Liver (tissue), 9 donors: ENCODE results near the gene ATF6B. TPM values are rescaled to one million over a fixed set of nuclear protein-coding genes. Genes with fewer than 3 reads are reported as not detected.

Experiments used
- DNase-seq: peaks from one replicate; pipeline ENCODE4 v3.0.0-alpha.2; 2017; ENCODE audit warnings: low spot score
- H3K27ac ChIP-seq, 2 donors: one replicate each; pipeline ENCODE4 v1.7.0; 2013; ENCODE audit warnings: inconsistent platforms in 2 of 2, low read length in 2 of 2, control low read depth in 1 of 2, low read depth in 1 of 2, mild to moderate bottlenecking in 1 of 2
- H3K27me3 ChIP-seq, 4 donors: one replicate each; pipeline versions ENCODE4 v1.6.1 to v1.7.0; 2013; ENCODE audit warnings: low read length in 3 of 4, inconsistent platforms in 1 of 4, mild to moderate bottlenecking in 1 of 4, moderate library complexity in 1 of 4; ENCODE audit not compliant: control insufficient read depth in 4 of 4, insufficient read depth in 4 of 4
- H3K36me3 ChIP-seq, 4 donors: one replicate each; pipeline versions ENCODE4 v1.6.1 to v1.7.0; 2013; ENCODE audit warnings: low read length in 3 of 4, mild to moderate bottlenecking in 3 of 4, low read depth in 1 of 4, moderate library complexity in 1 of 4; ENCODE audit not compliant: control insufficient read depth in 4 of 4, insufficient read depth in 3 of 4
- H3K4me1 ChIP-seq, 4 donors: one replicate each; pipeline versions ENCODE4 v1.6.1 to v1.7.0; 2013; ENCODE audit warnings: low read length in 3 of 4, mild to moderate bottlenecking in 3 of 4, moderate library complexity in 1 of 4; ENCODE audit not compliant: control insufficient read depth in 4 of 4, insufficient read depth in 4 of 4
- H3K4me3 ChIP-seq, 3 donors: one replicate each; pipeline versions ENCODE4 v1.6.1 to v1.7.0; 2013; ENCODE audit warnings: low read length in 3 of 3, control low read depth in 1 of 3, low read depth in 1 of 3, mild to moderate bottlenecking in 1 of 3
- H3K9ac ChIP-seq, 2 donors: one replicate each; pipeline ENCODE4 v1.7.0; 2013; ENCODE audit warnings: low read length in 2 of 2, mild to moderate bottlenecking in 2 of 2, moderate library complexity in 2 of 2, control low read depth in 1 of 2, low read depth in 1 of 2
- H3K9me3 ChIP-seq, 4 donors: one replicate each; pipeline versions ENCODE4 v1.6.1 to v1.7.0; 2013; ENCODE audit warnings: low read length in 3 of 4; ENCODE audit not compliant: control insufficient read depth in 4 of 4
- ATF3 ChIP-seq: IDR thresholded peaks from 2 replicates; pipeline ENCODE4 v1.6.1; 2016; ENCODE audit warnings: antibody characterized with exemption
- EGR1 ChIP-seq, 2 donors: IDR thresholded peaks; 2 replicates each; pipeline ENCODE4 v1.6.1; 2016 to 2018; ENCODE audit warnings: antibody characterized with exemption in 2 of 2, low read depth in 2 of 2
- FOXA1 ChIP-seq: IDR thresholded peaks from 2 replicates; pipeline ENCODE4 v1.6.1; 2016; ENCODE audit warnings: antibody characterized with exemption
- FOXA2 ChIP-seq: IDR thresholded peaks from 2 replicates; pipeline ENCODE4 v1.6.1; 2016; ENCODE audit warnings: antibody characterized with exemption
- GABPA ChIP-seq, 2 donors: IDR thresholded peaks in 1 of 2; conservative IDR thresholded peaks in 1 of 2; 2 replicates each; pipeline ENCODE4 v1.6.1; 2016; ENCODE audit warnings: antibody characterized with exemption in 2 of 2, mild to moderate bottlenecking in 1 of 2, moderate library complexity in 1 of 2
- HNF4A ChIP-seq, 2 donors: conservative IDR thresholded peaks; 2 replicates each; pipeline ENCODE4 v1.6.1; 2016; ENCODE audit warnings: antibody characterized with exemption in 2 of 2, mild to moderate bottlenecking in 2 of 2
- HNF4G ChIP-seq: IDR thresholded peaks from 2 replicates; pipeline ENCODE4 v1.6.1; 2016; ENCODE audit warnings: antibody characterized with exemption
- JUND ChIP-seq, 2 donors: IDR thresholded peaks; 2 replicates each; pipeline ENCODE4 v1.6.1; 2016; ENCODE audit warnings: antibody characterized with exemption in 2 of 2
- MAX ChIP-seq: IDR thresholded peaks from 2 replicates; pipeline ENCODE4 v1.6.1; 2016; ENCODE audit warnings: antibody characterized with exemption
- NR2F2 ChIP-seq: IDR thresholded peaks from 2 replicates; pipeline ENCODE4 v1.6.1; 2016; ENCODE audit warnings: antibody characterized with exemption
- RAD21 ChIP-seq, 2 donors: IDR thresholded peaks; 2 replicates each; pipeline ENCODE4 v1.6.1; 2016; ENCODE audit warnings: antibody characterized with exemption in 2 of 2, mild to moderate bottlenecking in 2 of 2
- RXRA ChIP-seq, 2 donors: IDR thresholded peaks; 2 replicates each; pipeline ENCODE4 v1.6.1; 2017 to 2018; ENCODE audit warnings: antibody characterized with exemption in 2 of 2, mild to moderate bottlenecking in 1 of 2
- SP1 ChIP-seq: IDR thresholded peaks from 2 replicates; pipeline ENCODE4 v1.6.1; 2018; ENCODE audit warnings: antibody characterized with exemption, mild to moderate bottlenecking
- TAF1 ChIP-seq: conservative IDR thresholded peaks from 2 replicates; pipeline ENCODE4 v1.6.1; 2016; ENCODE audit warnings: antibody characterized with exemption, mild to moderate bottlenecking
- YY1 ChIP-seq: IDR thresholded peaks from 2 replicates; pipeline ENCODE4 v1.6.1; 2016; ENCODE audit warnings: antibody characterized with exemption, mild to moderate bottlenecking
- ZBTB33 ChIP-seq: IDR thresholded peaks from 2 replicates; pipeline ENCODE4 v1.6.1; 2016; ENCODE audit warnings: antibody characterized with exemption
- WGBS: extraction: QIAGEN DNeasy Blood & Tissue Kit; methylation state at CpG from one replicate; pipeline ENCODE4 v1.1.7; 2013; 5-methylcytosine and 5-hydroxymethylcytosine counted together
- polyA plus RNA-seq, 2 donors: library from polyadenylated mRNA; stranded (reverse) in 1 of 2; unstranded in 1 of 2; fragments of 200-250 nt in 1 of 2; fragments of >200 nt in 1 of 2; fragmentation: Nextera tagmentation in 1 of 2; extraction: Ambion mirVana in 1 of 2; gene quantifications; one replicate each; pipeline versions ENCODE4 v1.2.1 to v1.2.3, GENCODE V29; 2013 to 2015
- total RNA-seq, 2 donors: library from RNA; depleted of rRNA; stranded (reverse); fragments of >200 nt; gene quantifications; one replicate each; pipeline ENCODE4 v1.2.3, GENCODE V29; 2014
- TF ChIP-seq, protein P1 (sequence below): IDR thresholded peaks from 2 replicates; pipeline ENCODE4 v1.6.1; 2016; ENCODE audit warnings: antibody characterized with exemption, mild to moderate bottlenecking
- donor health status: healthy.
- donor health status: healthy.
- donor health status: healthy.
- donor health status: healthy.
- donor health status: healthy.

ATF6B gene
- total and polyA plus RNA-seq, 4 donors = 13.6 to 24.8 (median 15.5) TPM

- Histone ChIP-seq H3K4me1 (no peaks in the 10 kb centered on the region), H3K27me3 (no peaks in the 10 kb centered on the region), H3K9ac (no peak overlapping the region), H3K9me3 (no peaks in the 10 kb centered on the region), H3K36me3 (no peaks in the 10 kb centered on the region), H3K4me3 (no peak overlapping the region), H3K27ac (no peak overlapping the region)
- TF ChIP-seq, protein P1, sequence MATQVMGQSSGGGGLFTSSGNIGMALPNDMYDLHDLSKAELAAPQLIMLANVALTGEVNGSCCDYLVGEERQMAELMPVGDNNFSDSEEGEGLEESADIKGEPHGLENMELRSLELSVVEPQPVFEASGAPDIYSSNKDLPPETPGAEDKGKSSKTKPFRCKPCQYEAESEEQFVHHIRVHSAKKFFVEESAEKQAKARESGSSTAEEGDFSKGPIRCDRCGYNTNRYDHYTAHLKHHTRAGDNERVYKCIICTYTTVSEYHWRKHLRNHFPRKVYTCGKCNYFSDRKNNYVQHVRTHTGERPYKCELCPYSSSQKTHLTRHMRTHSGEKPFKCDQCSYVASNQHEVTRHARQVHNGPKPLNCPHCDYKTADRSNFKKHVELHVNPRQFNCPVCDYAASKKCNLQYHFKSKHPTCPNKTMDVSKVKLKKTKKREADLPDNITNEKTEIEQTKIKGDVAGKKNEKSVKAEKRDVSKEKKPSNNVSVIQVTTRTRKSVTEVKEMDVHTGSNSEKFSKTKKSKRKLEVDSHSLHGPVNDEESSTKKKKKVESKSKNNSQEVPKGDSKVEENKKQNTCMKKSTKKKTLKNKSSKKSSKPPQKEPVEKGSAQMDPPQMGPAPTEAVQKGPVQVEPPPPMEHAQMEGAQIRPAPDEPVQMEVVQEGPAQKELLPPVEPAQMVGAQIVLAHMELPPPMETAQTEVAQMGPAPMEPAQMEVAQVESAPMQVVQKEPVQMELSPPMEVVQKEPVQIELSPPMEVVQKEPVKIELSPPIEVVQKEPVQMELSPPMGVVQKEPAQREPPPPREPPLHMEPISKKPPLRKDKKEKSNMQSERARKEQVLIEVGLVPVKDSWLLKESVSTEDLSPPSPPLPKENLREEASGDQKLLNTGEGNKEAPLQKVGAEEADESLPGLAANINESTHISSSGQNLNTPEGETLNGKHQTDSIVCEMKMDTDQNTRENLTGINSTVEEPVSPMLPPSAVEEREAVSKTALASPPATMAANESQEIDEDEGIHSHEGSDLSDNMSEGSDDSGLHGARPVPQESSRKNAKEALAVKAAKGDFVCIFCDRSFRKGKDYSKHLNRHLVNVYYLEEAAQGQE = no peak
- TF ChIP-seq TAF1 = no peak
- no peak for TF ChIP-seq ZBTB33
- TF ChIP-seq NR2F2 = no peak
- TF ChIP-seq HNF4G = no peak
- no peak for TF ChIP-seq MAX
- TF ChIP-seq EGR1 (IDR thresholded peaks at IDR 0.05; ENCODE audit: low read depth in 2 of 2) = no peak
- no peak for TF ChIP-seq JUND (IDR thresholded peaks at IDR 0.05)
- no peak for TF ChIP-seq YY1
- TF ChIP-seq ATF3 = no peak
- TF ChIP-seq FOXA1 = no peak
- TF ChIP-seq RAD21 (IDR thresholded peaks at IDR 0.05) = no peak
- TF ChIP-seq HNF4A (conservative IDR thresholded peaks at IDR 0.05) = no peak
- no peak for TF ChIP-seq GABPA (IDR thresholded peaks at IDR 0.05 in 1 of 2, conservative IDR thresholded peaks at IDR 0.05 in 1 of 2)
- WGBS = 84% methylated on average over 24 of the region's 24 CpGs
- no peak for DNase-seq
Measured at GRCh38 chr6:32069878-32070515, 58.0 kb downstream of the ATF6B start.

- 93% methylated on average over 17 of the region's 17 CpGs for WGBS
- DNase-seq = no peak
- Histone ChIP-seq H3K36me3 (no peaks in the 10 kb centered on the region), H3K27ac (no peak overlapping the region), H3K9ac (no peak overlapping the region), H3K9me3 (no peaks in the 10 kb centered on the region), H3K4me3 (no peak overlapping the region), H3K4me1 (no peaks in the 10 kb centered on the region), H3K27me3 (no peaks in the 10 kb centered on the region)
- TF ChIP-seq HNF4A (conservative IDR thresholded peaks at IDR 0.05) (no peak), SP1 (no peak), RXRA (IDR thresholded peaks at IDR 0.05) (no peak), HNF4G (no peak), GABPA (IDR thresholded peaks at IDR 0.05 in 1 of 2, conservative IDR thresholded peaks at IDR 0.05 in 1 of 2) (no peak), NR2F2 (no peak), TAF1 (no peak), FOXA2 (no peak), RAD21 (IDR thresholded peaks at IDR 0.05) (no peak), ZBTB33 (no peak), JUND (IDR thresholded peaks at IDR 0.05) (no peak), YY1 (no peak), FOXA1 (no peak), EGR1 (IDR thresholded peaks at IDR 0.05; ENCODE audit: low read depth in 2 of 2) (no peak), MAX (no peak), ATF3 (no peak)
- TF ChIP-seq, protein P1 = no peak
Measured at GRCh38 chr6:32069460-32069859, 58.6 kb downstream of the ATF6B start.
